ENCODE results near the gene LIF.

- TF ChIP-seq, protein P1, sequence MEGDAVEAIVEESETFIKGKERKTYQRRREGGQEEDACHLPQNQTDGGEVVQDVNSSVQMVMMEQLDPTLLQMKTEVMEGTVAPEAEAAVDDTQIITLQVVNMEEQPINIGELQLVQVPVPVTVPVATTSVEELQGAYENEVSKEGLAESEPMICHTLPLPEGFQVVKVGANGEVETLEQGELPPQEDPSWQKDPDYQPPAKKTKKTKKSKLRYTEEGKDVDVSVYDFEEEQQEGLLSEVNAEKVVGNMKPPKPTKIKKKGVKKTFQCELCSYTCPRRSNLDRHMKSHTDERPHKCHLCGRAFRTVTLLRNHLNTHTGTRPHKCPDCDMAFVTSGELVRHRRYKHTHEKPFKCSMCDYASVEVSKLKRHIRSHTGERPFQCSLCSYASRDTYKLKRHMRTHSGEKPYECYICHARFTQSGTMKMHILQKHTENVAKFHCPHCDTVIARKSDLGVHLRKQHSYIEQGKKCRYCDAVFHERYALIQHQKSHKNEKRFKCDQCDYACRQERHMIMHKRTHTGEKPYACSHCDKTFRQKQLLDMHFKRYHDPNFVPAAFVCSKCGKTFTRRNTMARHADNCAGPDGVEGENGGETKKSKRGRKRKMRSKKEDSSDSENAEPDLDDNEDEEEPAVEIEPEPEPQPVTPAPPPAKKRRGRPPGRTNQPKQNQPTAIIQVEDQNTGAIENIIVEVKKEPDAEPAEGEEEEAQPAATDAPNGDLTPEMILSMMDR (IDR thresholded peaks at IDR 0.05) = no peak
- TF ChIP-seq POLR2A (IDR thresholded peaks at IDR 0.05) (no peak), EP300 (IDR thresholded peaks at IDR 0.05) (no peak)
Measured at GRCh38 chr22:30197389-30197788, 49.2 kb downstream of the LIF start.

Data from tibial nerve (tissue), 4 donors.